Embryonic facial prominence (tissue), 1 donor: ENCODE data around the gene PKD1L1.

Experiments
- DNase-seq: peaks from one replicate; pipeline ENCODE4 v3.0.0-alpha.2; 2016; ENCODE audit errors: extremely low spot score

The PKD1L1 gene

GRCh38 chr7:47905076-47905920 is 43.0 kb downstream of the PKD1L1 start:
- DNase-seq, result no peak

- DNase-seq, result no peak
These were observed 46.3 kb downstream of the PKD1L1 start for GRCh38 chr7:47902013-47902412.

GRCh38 chr7:47901542-47901941 is 46.7 kb downstream of the PKD1L1 start:
- DNase-seq, result no peak

- no peak for DNase-seq
These were observed 50.4 kb downstream of the PKD1L1 start for GRCh38 chr7:47897831-47898230.

- no peak for DNase-seq
These were observed 51.4 kb downstream of the PKD1L1 start for GRCh38 chr7:47896809-47897423.

- no peak for DNase-seq
These were observed 53.2 kb downstream of the PKD1L1 start for GRCh38 chr7:47895026-47895425.

GRCh38 chr7:47893721-47894365 is 54.4 kb downstream of the PKD1L1 start:
- no peak for DNase-seq

- no peak for DNase-seq
These were observed 55.0 kb downstream of the PKD1L1 start for GRCh38 chr7:47893238-47893637.

- DNase-seq, result no peak
These were observed 57.7 kb downstream of the PKD1L1 start for GRCh38 chr7:47890606-47891005.

GRCh38 chr7:47890125-47890524 is 58.1 kb downstream of the PKD1L1 start:
- DNase-seq, result no peak

- no peak for DNase-seq
These were observed 58.5 kb downstream of the PKD1L1 start for GRCh38 chr7:47889723-47890122.

GRCh38 chr7:47888371-47889265 is 59.6 kb downstream of the PKD1L1 start:
- no peak for DNase-seq

GRCh38 chr7:47887016-47887640 is 61.1 kb downstream of the PKD1L1 start:
- DNase-seq, result no peak

- no peak for DNase-seq
These were observed 62.1 kb downstream of the PKD1L1 start for GRCh38 chr7:47885987-47886811.

GRCh38 chr7:47885309-47885986 is 62.8 kb downstream of the PKD1L1 start:
- no peak for DNase-seq

- no peak for DNase-seq
These were observed 63.6 kb downstream of the PKD1L1 start for GRCh38 chr7:47884675-47885074.

GRCh38 chr7:47882635-47883034 is 65.6 kb downstream of the PKD1L1 start:
- DNase-seq, result no peak

GRCh38 chr7:47881256-47881655 is 67.0 kb downstream of the PKD1L1 start:
- DNase-seq, result no peak

GRCh38 chr7:47878662-47879061 is 69.6 kb downstream of the PKD1L1 start:
- DNase-seq, result no peak

GRCh38 chr7:47877336-47877735 is 70.9 kb downstream of the PKD1L1 start:
- no peak for DNase-seq
